ENCODE measurements around the gene IFT80. TPM values are rescaled to one million over a fixed set of nuclear protein-coding genes. Genes with fewer than 3 reads are reported as not detected.

Gene IFT80
- total RNA-seq, 1 donor from 2014 or later = 120 TPM

Other genes with a start within 250 kb of the IFT80 start
- 2.6 TPM for gene C3orf80, start 173.8 kb downstream of the IFT80 start, total RNA-seq (ENCODE audit: insufficient read depth, low replicate concordance)
- 64.3 TPM for gene SMC4, start 425 bp upstream of the IFT80 start, total RNA-seq (ENCODE audit: insufficient read depth, low replicate concordance)
- 20.2 TPM for gene TRIM59, start 50.6 kb upstream of the IFT80 start, total RNA-seq (ENCODE audit: insufficient read depth, low replicate concordance)
- gene KPNA4, start 166.3 kb upstream of the IFT80 start, total RNA-seq (ENCODE audit: insufficient read depth, low replicate concordance) = 29.9 TPM